GM23248 (cell line): ENCODE results near the gene SMIM12.

Experiments
- EZH2 ChIP-seq: fragments of 200-600 bp; sonication (generic); IDR thresholded peaks from 2 replicates; pipeline ENCODE4 v1.6.1; 2018; ENCODE audit warnings: antibody characterized with exemption, mild to moderate bottlenecking; ENCODE audit not compliant: insufficient read depth, poor library complexity, severe bottlenecking
- EZH2phosphoT487 ChIP-seq: fragments of 200-600 bp; sonication (generic); IDR thresholded peaks from 2 replicates; pipeline ENCODE4 v1.6.1; 2018; ENCODE audit warnings: antibody characterized with exemption, moderate library complexity, mild to moderate bottlenecking, low read depth; ENCODE audit not compliant: insufficient read depth

DNA sequence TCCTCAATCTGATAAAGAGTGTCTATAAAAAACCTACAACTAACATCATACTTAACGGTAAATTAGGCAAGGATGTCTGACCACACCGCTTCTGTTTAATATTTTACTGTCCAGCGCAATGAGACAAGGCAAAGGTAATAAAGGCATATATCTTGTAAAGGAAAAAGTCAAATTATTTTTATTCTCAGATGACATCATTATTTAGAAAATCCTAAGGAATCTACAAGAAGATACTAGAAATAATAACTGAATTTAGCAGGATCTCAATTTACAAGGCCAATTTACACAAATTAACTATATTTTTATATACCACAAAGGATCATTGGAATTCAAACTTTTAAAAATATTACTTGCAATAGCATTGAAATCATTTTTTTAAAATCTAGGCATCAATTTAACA lies 37.3 kb downstream of the SMIM12 start:
- TF ChIP-seq EZH2 (no peak), EZH2phosphoT487 (no peak)
